HG03439 (cell line): ENCODE results near the gene VDAC1.

Source experiments
- ATAC-seq: cut with Tn5 transposase; IDR thresholded peaks from one replicate; pipeline ENCODE4 v1.9.1; 2021; ENCODE audit warnings: mild to moderate bottlenecking, moderate library complexity; ENCODE audit not compliant: unreplicated experiment

VDAC1 gene

DNA sequence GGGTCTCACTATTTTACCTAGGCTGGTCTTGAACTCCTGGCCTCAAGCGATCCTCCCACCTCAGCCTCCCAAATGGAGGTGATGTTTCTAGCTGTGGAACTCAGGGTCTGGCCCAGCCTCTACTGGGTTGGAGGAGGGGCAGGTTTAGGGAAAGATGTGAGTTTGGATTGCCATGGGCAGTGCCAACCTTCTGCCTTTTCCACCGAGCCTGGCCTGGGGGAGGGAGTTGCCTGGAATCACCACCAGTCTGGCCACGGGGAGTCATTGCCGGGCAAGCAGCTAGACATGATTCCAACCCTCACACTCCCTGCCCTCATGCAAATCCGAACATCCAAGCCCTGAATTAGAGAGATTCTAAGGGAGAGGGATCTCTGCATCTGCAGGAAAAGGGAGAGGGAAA, 21.0 kb upstream of the VDAC1 start:
- no peak for ATAC-seq

- no peak for ATAC-seq
Observed at GRCh38 chr5:134024811-134025210, 20.0 kb upstream of the VDAC1 start.

GRCh38 chr5:134022333-134022732, 17.6 kb upstream of the VDAC1 start:
- no peak for ATAC-seq

GRCh38 chr5:134020188-134020587, 15.4 kb upstream of the VDAC1 start:
- ATAC-seq, result no peak

DNA sequence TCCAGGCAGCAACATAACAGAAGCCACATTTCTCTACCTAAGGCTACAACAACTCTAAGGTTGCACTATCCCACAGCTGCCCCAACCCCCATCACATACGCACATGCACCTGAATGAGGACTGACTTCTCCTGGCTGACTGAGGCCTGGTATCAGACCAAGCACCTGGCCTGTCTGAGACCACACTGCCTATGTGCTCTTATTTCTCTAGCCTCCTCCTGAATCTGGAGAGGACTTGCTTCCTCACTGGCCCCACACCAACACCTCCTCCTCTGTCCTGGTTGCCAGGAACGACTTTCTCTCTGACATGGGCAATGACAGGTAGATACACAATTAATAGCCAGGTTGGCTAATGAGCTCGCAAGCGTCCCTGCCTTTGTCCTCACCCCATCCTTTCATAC, 14.9 kb upstream of the VDAC1 start:
- no peak for ATAC-seq

DNA sequence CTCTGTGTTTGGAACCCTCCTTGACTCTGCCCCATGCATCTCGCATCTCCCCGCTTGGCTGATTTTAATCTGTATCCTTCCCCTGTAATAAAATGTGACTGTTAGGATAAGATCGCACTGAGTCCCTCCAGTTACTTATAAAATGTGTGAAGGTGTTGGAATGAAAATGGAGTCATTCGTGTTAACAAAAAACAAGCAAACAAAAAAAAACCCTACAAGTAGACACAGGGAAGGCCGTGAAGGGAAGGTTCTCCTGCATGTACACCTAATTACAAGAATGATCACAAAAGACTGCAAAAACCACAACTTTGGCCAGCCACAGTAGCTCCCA, 14.2 kb upstream of the VDAC1 start:
- ATAC-seq, result no peak

GRCh38 chr5:134018154-134018985, 13.6 kb upstream of the VDAC1 start:
- no peak for ATAC-seq

DNA sequence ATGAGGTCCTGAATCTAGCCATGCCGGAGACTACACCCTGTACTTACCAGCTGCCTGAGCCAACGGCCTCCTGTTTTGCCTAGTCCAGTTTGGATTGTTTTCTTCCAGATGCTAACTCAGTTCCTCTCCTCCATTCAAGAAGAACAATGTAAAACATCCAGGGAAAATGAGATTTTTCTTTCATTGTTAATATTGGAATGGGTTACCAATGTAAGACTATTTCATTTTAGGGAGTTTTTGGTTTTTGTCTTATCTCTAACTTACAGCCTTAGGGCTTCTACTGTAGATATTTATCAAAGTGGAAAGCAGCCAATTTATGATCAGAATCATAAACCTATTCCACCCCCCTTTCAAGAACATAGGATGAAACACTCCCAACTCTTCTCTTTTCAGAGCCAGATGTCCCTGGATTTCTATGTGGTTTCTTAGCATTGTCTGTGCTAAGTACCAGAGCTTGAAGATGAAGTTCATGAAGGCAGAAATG, 3.5 kb upstream of the VDAC1 start:
- no peak for ATAC-seq

- no peak for ATAC-seq
Observed at GRCh38 chr5:134007581-134008265, 2.9 kb upstream of the VDAC1 start.

DNA sequence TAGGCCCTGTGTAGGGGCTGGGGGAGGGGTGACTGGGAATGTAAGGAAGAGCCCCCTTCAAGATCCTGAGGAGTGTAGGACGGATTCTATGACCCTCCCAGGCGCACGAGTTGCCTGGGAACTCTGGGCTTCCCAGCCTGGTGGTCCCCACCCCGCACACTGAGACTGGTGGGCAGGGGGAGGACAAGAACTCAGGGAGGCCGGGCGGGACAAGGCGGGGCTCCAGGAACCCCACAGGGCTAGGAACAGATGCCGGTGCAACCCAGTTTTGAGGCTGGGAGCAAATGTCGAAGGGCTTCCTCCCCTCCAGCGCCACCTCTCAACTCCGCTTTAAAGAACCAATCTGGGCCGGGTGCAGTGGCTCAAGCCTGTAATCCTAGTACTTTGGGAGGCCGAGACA, 1.3 kb upstream of the VDAC1 start:
- no peak for ATAC-seq

GRCh38 chr5:134005417-134006061, 764 bp upstream of the VDAC1 start:
- ATAC-seq, result no peak

DNA sequence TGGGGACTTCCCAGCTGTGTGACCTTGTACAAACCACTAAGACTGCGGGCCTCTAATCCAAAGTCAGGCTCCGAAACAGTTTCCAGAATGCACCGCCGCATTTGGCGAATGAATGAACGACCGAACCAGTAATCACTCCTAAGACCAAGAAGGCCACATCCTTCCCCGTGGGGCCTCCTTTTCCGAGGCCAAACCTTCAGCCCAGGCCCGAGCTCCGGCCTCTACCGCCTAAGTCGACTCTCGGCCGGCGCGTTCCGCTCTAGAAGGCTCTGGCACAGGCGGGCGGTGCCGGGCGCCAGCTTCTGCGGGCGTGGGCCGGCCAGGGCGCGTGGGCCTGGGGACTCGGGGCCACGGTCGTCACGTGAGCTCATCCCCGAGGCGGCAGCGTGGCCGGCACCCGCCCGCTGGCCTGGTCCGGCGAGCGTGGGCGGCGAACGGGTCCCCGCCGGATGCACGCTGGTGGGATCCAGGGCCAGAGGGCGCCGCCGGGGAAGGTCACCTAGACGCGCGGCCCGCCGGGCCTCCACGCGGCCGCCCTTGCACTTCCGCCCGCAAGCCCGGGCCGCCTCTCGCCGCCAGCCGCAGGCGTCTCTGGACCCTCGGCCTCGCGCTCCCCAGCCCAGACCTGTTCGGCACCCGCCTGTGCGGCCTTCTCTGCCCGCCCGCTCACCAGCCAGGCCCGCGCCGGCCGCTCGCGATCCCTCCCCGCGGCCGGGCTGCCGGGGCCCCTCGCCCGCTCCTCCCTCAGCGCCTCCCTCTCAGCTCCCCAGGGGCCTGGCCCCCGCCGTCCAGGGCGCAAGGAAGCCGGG, 754 bp downstream of the VDAC1 start:
- peak; percentile 37 for ATAC-seq

GRCh38 chr5:134003064-134003816, 1.5 kb downstream of the VDAC1 start:
- no peak for ATAC-seq

- ATAC-seq, result no peak
Observed at GRCh38 chr5:134001938-134002731, 2.6 kb downstream of the VDAC1 start.

GRCh38 chr5:134000696-134001453, 3.9 kb downstream of the VDAC1 start:
- ATAC-seq, result no peak

- no peak for ATAC-seq
Observed at GRCh38 chr5:134000091-134000511, 4.7 kb downstream of the VDAC1 start.

DNA sequence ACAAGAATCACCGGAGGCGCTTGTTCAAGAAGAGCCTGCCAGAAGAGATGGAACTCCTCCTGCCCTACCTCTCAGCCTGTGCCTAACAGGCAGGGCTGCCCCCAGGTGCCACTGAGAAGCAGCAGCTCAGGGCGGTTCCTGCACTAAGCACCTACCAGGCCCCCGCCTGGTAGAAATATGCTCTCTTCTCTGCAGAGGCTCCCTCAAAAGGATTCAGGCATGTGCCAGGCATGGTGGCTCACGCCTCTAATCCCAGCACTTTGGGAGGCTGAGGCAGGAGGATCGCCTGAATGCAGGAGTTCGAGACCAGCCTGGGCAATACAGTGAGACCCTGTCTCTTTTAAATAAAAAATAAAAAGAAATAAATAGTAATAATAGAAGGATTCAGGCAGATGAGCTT, 6.0 kb downstream of the VDAC1 start:
- no peak for ATAC-seq

DNA sequence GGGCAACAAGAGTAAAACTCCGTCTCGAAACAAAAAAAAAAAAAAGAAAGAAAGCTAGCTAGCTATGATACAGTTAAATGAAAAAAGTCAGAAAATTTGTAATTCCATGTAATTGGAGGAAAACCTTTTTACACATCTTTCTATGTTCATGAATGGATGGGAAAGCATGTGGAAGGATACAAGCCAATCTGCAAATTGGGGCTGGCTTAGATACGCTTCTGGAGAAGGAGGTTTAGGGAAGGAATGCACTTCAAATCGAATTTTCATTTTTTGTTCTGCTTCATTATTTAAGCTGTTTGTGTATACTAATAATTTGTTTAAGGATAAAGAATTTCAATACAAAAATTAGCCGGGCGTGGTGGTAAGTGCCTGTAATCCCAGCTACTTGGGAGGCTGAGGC, 6.7 kb downstream of the VDAC1 start:
- no peak for ATAC-seq
